Left lung (tissue), 10 donors: ENCODE measurements around the gene ZHX3. TPM values are rescaled to one million over a fixed set of nuclear protein-coding genes. Genes with fewer than 3 reads are reported as not detected.

ENCODE experiments used
- ATAC-seq: fragments of 200-7000 bp; cut with Tn5 transposase; one replicate; pipeline ENCODE4 v1.9.1; 2020; ENCODE audit warnings: moderate library complexity
- DNase-seq, 4 donors: peaks; one replicate each; pipeline ENCODE4 v3.0.0-alpha.2; 2013 to 2020
- H3K27ac ChIP-seq, 2 donors: fragments of 200-600 bp; sonication (generic) in 1 of 2; one replicate each; pipeline versions ENCODE4 v1.5.0 to v1.8.0; 2020 to 2021
- H3K27me3 ChIP-seq, 2 donors: fragments of 200-600 bp; sonication (generic) in 1 of 2; one replicate each; pipeline versions ENCODE4 v1.5.0 to v1.8.0; 2020 to 2021
- H3K36me3 ChIP-seq, 2 donors: fragments of 200-600 bp; sonication (generic) in 1 of 2; one replicate each; pipeline versions ENCODE4 v1.5.0 to v1.8.0; 2020 to 2021
- H3K4me1 ChIP-seq, 2 donors: fragments of 200-600 bp; one replicate each; pipeline ENCODE4 v1.8.0; 2021
- H3K4me3 ChIP-seq, 2 donors: fragments of 200-600 bp; sonication (generic) in 1 of 2; one replicate each; pipeline versions ENCODE4 v1.5.0 to v1.8.0; 2020 to 2021; ENCODE audit warnings: mild to moderate bottlenecking in 1 of 2
- H3K9me3 ChIP-seq, 2 donors: fragments of 200-600 bp; sonication (generic) in 1 of 2; one replicate each; pipeline versions ENCODE4 v1.5.0 to v1.8.0; 2020 to 2021
- CTCF ChIP-seq, 2 donors: fragments of 200-600 bp; sonication (generic) in 1 of 2; IDR thresholded peaks; one replicate each; pipeline versions ENCODE4 v1.5.0 to v1.8.0; 2021; ENCODE audit warnings: antibody characterized with exemption in 2 of 2
- intact Hi-C, 2 donors: fragments of 100-400 bp; cut with DNase I; formaldehyde crosslinking; loops; one replicate each; pipeline versions ENCODE4 v1.11.2 to v1.14.2; 2022
- polyA plus RNA-seq, 6 donors: library from polyadenylated mRNA; unstranded; fragments of 120-200 nt; gene quantifications; one replicate each; pipeline ENCODE4 v1.2.1, GENCODE V29; 2013; ENCODE audit not compliant: insufficient read length in 6 of 6
- total RNA-seq, 2 donors: library from RNA; stranded (reverse); fragmentation: NEBNext Ultra II Directional; extraction: Animal tissue kit (Norgen Biotek cat#: 25700); gene quantifications; one replicate each; pipeline ENCODE4 v1.2.1, GENCODE V29; 2021
- donor health status: DM: no; HTN: yes; CAD: no.
- donor health status: DM: no; HTN: no; CAD: no.

ZHX3 gene
- total and polyA plus RNA-seq, 8 donors = 8.1 to 47.9 (median 11.2) TPM

GRCh38 chr20:41158082-41158625 lies 159.4 kb downstream of the ZHX3 start:
- Histone ChIP-seq H3K4me3 (no peak overlapping the region), H3K4me1 (peaks cover 11 to 49% of the 10 kb centered on the region in 2 donors)
- intact Hi-C loops = no loop called here

GRCh38 chr20:41155261-41155660 lies 162.3 kb downstream of the ZHX3 start:
- Histone ChIP-seq H3K36me3 (peaks cover 0 to 8% of the 10 kb centered on the region in 2 donors), H3K27me3 (no peaks in the 10 kb centered on the region), H3K4me3 (no peak overlapping the region), H3K9me3 (no peaks in the 10 kb centered on the region), H3K4me1 (peaks cover 14 to 62% of the 10 kb centered on the region in 2 donors), H3K27ac (peak overlapping the region in 1 of 2 donors; percentile 60)
- no peak for TF ChIP-seq CTCF (IDR thresholded peaks at IDR 0.05)
- intact Hi-C loops = no loop called here
- DNase-seq = no peak
- no peak for ATAC-seq

More at GRCh38 chr20:41158082-41158625, 159.4 kb downstream of the ZHX3 start:
- no peak for DNase-seq
- peak overlapping the region in 1 of 2 donors; percentile 20 for H3K27ac ChIP-seq
- TF ChIP-seq CTCF (IDR thresholded peaks at IDR 0.05) = no peak
- no peaks in the 10 kb centered on the region for H3K9me3 ChIP-seq
- ATAC-seq = no peak
- H3K36me3 ChIP-seq = peaks cover 0 to 28% of the 10 kb centered on the region in 2 donors
- no peaks in the 10 kb centered on the region for H3K27me3 ChIP-seq

DNA sequence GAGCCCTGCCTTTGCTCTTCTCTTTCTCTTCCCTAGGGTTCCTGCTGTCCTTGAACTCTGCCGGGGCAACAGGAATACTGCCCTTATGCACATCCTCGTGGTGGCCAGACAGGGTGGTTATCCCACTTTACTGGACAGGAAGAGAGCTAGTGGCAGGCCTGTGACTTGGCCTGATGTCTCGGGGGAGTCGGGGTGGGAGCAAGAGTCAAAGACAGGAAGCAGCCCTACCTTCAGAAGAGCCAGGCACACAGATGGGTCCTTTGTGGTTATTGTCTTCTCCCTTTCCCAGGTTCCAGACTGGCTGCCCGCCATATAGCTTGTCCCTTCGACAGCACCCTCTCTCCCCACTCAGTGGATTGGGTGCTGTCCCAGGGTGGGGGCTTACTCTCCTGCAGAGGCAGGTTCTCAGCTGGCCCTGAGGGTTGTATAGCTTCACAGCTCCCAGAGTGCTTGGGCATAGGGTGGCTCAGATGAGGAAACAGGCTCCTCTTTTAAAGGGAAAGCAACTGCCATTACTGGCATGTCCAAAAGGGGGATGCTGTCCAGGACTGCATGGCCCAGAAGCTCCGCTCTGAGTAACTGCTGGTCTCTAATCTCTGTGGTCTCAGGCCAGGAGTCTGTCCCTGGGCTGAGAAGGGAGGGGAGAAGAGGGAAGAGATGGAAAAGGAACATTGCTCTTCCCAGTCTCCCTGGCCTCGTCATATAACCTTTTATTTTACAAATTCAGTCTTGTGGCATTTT lies 162.9 kb downstream of the ZHX3 start:
- H3K27ac ChIP-seq = peak overlapping the region in 1 of 2 donors; percentile 60

DNA sequence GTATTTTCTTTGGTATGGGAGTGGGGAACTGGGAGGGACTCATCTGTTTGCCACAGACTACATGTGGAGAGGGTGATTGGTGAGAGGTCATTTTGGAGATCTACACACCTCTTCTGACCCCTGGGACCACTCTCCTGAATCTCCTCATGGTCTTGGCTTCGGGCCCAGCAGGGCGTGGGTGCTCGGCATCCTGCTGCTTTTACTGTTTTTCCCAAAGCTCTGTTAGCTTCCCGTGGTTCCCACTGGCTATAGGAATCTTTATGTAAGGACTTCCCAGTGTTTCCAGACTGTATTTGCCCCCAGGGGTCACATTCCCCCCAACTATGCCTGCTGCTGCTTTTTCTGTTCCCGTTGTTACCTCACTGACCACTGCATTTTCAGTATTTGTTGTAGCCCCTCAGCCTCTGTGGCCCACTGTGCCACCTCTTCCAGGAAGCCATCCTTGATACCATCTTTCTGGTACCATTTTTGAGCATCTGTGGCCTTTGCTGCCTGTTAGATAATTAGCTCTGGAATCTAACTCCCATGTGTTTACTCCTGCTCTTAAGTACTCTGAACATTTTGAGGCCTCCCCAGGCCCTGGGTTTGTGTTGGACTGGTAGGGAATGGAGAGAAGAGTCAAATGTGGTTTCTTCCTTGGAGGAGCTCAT lies 165.3 kb downstream of the ZHX3 start:
- no peaks in the 10 kb centered on the region for H3K27me3 ChIP-seq
- ATAC-seq (no peak), DNase-seq (no peak)
- H3K36me3 ChIP-seq = no peaks in the 10 kb centered on the region
- H3K9me3 ChIP-seq = no peaks in the 10 kb centered on the region
- H3K4me3 ChIP-seq = no peak overlapping the region
- H3K4me1 ChIP-seq = peaks cover 18 to 73% of the 10 kb centered on the region in 2 donors
- TF ChIP-seq CTCF (IDR thresholded peaks at IDR 0.05) = no peak
- peak overlapping the region; percentile 46 to 60 for H3K27ac ChIP-seq
- intact Hi-C loops = no loop called here

More for the DNA sequence above, 162.9 kb downstream of the ZHX3 start:
- no peaks in the 10 kb centered on the region for H3K9me3 ChIP-seq
- no peak overlapping the region for H3K4me3 ChIP-seq
- H3K27me3 ChIP-seq = no peaks in the 10 kb centered on the region
- H3K36me3 ChIP-seq = peaks cover 0 to 1% of the 10 kb centered on the region in 2 donors
- TF ChIP-seq CTCF (IDR thresholded peaks at IDR 0.05) = no peak
- DNase-seq = no peak
- H3K4me1 ChIP-seq = peaks cover 14 to 63% of the 10 kb centered on the region in 2 donors
- ATAC-seq = no peak
- intact Hi-C loops = no loop called here
